ENCODE measurements around the gene NKAIN4.
"Not testable (repeated sequence)": the region's sequence is repeated elsewhere in the genome, so short reads cannot be mapped to it uniquely, and the experiment has no call there.

NKAIN4 gene

GRCh38 chr20:63255931-63256704 lies 1.9 kb upstream of the NKAIN4 start:
- DNase-seq: no peak

DNA sequence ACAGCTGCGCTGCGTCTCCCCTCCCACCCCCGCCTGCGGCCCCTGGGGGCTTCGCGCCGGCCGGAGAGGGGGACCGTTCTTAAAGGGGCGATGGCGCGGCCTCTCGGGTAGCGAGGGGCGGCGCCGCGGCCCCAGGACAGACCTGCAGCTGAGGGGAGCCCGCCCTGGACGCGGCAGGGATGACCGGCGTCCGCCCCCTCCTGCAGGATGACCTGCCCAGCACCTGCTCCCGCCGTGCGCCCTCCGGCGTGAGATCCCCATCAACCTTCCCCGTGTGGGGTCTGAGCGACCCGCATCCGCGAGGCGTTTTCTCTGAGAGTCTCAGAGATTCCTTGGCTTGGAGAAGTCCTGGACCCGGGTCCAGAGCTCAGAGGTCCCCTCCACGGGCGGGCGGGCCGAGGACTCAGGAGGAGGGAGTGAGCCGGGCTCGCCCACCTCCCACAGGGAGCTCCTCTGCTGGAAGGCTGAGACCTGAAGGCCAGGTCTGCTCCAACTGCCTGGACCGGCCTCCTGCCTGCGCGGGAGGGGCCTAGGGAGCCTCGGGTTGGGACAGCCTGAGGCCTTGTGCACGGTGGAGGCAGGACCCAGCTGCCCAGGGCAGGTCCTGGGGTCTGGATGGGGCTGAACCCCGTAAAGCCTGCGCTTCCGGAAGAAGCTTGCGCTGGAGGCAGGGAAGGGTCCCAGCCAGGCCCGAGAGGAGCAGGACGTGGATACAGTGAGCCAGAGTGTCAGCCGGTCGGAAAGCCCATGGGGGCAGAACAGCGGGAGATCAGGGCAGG lies 532 bp upstream of the NKAIN4 start:
- DNase-seq: no peak

DNA sequence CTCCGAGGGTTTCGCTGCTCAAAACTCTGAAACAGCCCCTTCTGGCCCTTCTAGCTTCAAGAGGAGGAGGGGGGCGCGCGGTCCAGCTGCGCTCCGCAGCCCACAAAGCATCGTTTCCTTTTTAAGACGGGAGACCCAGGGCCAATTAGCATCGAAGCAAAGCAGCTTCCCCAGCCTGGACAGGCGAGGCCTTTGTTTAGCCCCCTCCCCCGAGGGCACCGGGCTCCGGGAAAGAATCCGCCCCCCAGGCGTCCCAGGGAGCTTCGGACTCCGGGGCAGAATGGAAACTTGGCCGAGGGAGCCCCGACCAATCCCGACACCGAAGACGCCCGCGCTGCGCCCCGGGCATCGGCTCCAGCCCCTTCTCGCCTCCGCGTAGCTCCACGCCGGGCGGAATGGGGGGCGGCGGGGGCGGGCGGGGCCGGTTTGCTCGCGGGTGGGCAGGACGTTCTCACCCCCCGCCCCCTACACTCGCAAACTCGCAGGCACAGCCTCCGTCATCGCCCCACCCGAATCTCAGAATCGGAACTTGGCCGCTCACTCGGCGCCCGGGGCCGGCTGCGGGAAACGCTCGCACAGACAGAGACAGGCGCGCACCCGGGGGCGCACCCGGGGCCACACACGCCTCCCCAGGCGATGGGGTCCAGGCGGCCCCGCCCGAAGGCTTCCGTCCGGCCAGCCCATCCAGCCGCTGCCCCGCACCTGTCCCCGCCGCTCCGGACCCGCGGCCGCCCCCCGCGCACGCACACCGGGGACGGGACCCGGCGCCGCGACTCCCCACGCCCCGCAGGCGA lies 628 bp downstream of the NKAIN4 start:
- no peak for DNase-seq

- no peak for DNase-seq
Measured at GRCh38 chr20:63253065-63253437, 1.2 kb downstream of the NKAIN4 start.

- no peak for DNase-seq
Measured at GRCh38 chr20:63252284-63252711, 2.0 kb downstream of the NKAIN4 start.

- DNase-seq: not testable (repeated sequence)
Measured at GRCh38 chr20:63251350-63251749, 2.9 kb downstream of the NKAIN4 start.

DNA sequence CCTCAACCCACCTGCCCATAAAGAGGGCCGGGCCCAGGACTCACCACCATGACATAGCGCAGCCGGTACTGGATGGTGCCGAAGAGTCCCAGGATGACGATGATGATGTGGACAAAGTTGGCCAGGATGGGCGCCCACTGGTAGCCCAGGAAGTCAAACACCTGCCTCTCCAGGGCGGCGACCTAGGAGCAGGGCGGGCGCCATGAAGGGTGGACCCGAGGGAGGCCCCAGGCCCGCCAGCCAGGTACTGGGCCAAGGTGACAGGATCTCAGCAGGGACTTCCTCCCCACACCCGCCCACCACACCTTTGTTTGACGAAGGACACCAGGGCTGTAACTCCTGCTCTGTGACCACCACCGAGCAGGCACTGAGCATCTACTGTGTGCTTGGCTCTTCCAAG lies 4.4 kb downstream of the NKAIN4 start:
- DNase-seq: no peak

DNA sequence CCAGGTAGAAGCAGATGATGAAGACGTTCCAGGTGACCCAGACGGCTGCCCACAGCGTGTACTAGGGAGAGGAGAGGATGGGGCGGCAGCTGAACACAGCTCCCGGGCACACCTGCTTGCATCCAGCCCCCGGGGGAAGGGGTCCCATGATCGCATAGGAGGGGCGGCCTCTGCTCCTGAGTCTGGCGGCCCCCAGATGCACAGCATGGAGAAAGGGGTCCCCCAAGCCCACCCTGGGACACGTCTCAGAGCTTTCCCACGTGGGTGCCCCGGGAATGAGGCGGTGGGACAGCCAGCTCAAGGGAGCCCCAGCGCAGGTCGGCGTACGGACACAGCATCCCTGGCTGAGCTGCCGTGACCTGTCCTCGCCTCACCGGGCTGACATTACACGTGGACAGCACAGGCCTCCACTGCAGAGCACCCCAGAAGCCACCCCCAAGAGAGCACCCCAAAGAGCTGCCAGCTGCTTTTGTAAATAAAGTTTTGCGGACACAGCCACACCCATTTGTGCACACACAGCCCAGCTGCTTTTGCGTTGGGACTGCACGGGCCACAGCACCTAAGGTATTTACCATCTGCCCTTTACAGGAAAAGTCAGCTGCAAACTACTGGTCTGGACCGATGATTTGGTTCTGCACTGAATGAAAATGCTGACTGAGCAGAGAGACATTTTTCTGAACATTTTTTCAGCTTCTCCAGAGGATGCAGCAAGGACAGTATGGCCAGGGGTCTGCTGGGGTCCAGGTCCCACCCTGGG lies 5.2 kb downstream of the NKAIN4 start:
- DNase-seq: no peak

DNA sequence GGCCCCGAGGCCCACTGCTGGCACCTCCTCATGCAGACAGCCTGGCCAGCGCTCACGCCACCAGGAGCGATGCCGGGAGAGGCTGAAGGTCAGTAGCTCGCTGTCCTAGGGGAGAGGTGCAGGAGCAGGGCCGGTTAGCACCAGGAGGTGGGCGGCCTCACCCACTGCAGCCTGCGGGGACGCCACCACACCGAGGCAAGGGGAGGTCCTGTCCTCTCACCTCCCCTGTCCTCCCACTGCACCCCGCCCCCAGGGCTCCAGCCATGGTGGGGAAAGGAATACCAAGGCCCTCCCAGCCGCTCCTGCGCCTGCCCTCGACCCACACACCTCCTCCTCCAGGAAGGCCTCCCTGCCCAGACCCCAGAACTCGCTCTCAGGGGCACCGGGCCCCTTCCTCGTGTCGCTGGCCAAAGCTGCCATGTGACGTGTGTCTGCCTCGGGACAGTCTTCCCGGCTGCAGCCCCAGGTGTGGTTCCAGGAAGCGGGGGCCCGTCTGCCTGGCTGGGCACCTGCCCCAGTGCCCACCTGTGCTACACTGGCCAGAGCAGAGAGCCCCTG lies 6.5 kb downstream of the NKAIN4 start:
- DNase-seq: no peak

DNA sequence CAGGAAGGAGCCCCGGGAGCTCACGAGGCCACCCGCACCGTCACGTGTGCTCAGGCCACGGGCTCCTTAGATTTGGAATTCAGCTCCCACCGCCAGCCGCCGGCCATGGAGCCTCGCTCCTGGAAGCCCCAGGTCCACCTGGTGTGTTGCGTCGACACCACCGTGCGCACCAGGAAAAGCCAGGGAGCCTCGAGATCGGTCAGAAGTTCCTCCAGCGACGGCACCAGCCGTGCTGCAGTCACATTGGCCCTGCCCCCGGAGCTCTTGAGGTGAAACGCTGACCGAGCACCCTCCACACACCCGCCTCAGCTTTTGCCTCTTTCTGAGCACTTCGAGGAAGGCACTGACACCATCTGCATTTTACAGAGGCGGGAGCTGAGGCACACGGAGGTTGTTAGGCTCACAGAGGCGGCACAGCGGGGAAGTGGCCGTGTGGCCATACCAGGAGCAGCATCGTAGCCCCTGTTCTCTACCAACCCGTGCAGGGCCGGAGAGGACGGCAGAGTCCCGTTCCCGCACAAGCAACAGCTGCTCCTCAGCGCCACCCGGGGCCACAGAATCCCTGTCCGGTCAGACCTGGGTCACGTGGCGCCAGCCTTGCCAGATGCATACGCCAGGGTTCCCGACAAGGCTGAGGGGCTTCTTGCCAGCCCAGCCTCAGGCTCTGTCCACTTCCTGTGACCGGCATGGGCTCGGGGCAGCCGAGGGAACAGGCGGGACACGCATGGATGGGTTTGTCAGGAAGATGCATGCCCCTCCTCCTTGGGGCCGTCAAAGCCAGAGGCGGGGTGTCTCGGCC lies 7.6 kb downstream of the NKAIN4 start:
- no peak for DNase-seq

DNA sequence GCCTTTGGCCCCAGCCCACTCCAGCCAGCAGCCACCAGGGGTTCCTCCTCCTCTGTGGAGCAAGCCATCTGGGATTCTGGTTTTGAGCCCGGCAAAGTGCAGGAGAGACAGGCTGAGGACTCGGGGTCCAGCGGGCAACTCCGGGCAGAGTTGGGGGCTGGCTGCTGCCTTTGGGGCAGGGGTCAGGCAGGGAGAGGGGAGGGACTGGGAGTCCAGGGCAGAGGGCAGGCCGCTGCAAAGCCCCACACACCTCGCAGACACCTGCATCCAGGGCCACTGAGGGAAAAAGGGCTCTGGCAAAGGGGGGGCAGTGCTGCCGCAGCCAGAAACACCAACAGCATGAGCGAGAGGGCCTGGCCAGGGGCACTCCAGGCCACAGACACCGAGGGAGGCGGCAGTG lies 9.8 kb downstream of the NKAIN4 start:
- no peak for DNase-seq

DNA sequence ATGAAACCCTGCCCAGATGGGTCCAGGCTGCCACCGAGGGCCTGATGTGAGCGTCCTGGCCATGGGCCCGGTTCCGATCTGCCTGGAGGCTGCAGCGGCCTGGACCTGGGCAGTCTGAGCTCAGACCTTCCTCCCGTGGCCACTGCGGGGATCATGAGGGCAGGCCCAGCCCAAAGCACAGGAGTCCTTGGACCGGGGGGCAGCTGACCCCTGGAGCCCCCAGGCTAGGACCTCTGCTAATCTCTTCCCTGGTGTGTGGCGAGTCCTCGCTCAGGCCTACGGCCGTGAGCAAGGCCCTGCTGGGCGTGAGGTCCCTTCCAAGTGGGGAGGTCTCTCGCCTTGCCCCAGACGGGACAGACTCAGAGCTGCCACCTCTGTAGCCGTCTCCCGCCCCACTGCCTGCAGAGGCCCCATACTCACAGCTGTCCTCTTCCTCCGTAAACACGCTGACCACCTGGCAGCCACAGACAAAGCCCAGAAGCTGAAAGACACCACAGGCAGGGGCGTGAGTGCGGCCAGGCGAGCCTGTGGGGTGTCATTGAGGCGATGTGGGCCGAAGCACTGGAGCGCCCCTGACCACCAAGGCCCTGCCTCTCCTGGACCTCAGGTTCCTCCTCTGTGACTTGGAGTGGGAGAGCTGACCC lies 10.5 kb downstream of the NKAIN4 start:
- DNase-seq: no peak

DNA sequence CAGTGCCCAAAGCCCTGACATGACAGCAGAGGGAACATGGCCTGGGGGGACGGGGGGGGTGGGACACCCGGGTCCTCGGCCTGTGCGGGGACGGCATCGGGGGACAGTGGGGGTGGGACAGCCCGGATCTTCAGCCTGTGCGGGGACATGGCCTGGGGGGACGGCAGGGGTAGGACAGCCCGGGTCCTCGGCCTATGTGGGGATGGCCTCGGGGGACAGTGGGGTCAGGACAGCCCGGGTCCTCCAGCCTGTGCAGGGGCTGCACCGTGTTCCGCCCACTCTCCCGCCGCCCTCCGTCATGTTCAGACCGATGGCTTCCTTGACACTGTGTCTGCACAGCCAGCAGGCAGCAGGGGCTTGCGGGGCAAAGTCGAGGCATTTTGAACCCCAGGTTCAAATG lies 11.5 kb downstream of the NKAIN4 start:
- DNase-seq: no peak

- no peak for DNase-seq
Measured at GRCh38 chr20:63241272-63241671, 13.0 kb downstream of the NKAIN4 start.

DNA sequence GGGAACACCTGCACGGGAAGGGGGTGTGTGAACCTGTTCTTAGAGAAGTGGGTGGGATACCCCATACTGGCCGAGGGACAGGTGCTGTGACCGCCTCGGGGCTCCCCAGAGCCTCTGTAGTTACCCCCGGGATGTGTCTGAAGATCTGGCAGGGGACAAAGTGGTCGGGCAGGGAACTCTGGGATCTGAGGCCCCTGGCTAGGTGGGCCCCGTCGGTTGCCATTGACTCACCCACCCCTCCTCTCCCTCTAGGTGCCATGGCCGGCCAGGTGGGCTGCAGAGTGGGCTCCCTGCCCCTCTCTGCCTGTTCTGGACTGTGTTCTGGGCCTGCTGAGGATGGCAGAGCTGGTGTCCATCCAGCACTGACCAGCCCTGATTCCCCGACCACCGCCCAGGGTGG lies 14.3 kb downstream of the NKAIN4 start:
- DNase-seq: no peak

DNA sequence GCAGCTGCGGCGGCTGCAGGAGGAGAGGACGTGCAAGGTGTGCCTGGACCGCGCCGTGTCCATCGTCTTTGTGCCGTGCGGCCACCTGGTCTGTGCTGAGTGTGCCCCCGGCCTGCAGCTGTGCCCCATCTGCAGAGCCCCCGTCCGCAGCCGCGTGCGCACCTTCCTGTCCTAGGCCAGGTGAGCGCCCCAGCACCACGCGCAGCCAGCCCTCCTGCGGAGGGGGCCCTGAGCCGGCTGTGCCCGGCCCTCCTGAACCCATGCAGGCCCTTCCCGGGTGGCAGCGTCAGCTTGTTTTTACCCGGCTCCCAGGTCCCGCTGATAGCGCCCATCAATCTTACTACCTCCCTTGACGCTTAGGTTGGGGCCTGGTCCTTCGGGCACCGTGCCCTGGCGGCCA lies 14.8 kb downstream of the NKAIN4 start:
- no peak for DNase-seq

DNA sequence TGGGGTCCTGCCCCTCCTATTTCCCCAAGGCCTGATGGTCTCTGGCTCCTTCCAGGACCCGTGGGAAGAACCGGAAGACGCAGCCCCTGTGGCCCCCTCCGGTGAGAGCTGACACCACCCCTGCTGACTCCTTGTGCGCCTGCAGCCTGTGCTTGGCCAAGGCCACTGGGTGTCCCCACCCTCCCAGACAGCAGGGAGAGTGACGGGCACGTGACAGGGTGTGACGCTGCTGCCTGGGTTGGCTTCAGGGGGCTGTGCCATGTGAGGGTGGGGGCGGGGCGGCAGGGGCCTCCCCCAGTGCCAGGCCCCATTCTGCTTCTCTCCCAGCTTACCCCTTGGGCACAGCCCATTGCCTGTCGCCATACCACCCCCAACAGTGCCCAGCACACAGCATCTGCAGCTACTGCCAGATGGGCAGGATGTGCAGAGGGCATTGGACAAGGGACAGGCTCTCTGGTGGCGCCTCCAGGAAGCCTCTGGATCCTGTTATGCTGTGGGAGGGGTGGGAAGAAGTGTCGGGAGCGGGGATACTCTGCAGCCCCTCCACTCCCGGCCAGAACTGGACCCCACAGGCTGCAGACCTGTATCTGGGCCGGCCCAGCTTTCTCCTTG lies 15.6 kb downstream of the NKAIN4 start:
- no peak for DNase-seq

GRCh38 chr20:63238031-63238430 lies 16.2 kb downstream of the NKAIN4 start:
- no peak for DNase-seq

- no peak for DNase-seq
Measured at GRCh38 chr20:63236116-63236837, 18.0 kb downstream of the NKAIN4 start.

- DNase-seq: no peak
Measured at GRCh38 chr20:63235399-63235983, 18.8 kb downstream of the NKAIN4 start, which contains the start of gene BIRC7. BIRC7 (plus strand) TSS chr20:63235905; CDS start chr20:63236097, 192 bp downstream.

All from activated CD8-positive, alpha-beta memory T cell treated with anti-CD3 and anti-CD28 coated beads, Interleukin-2, amount 50 U/mL, for 4 hours (primary cell).